Measurements from ENCODE around the gene ACTRT1. TPM values are rescaled to one million over a fixed set of nuclear protein-coding genes. Genes with fewer than 3 reads are reported as not detected.

Gene ACTRT1
- total RNA-seq, 4 donors from 2014 or later, result not detected

DNA sequence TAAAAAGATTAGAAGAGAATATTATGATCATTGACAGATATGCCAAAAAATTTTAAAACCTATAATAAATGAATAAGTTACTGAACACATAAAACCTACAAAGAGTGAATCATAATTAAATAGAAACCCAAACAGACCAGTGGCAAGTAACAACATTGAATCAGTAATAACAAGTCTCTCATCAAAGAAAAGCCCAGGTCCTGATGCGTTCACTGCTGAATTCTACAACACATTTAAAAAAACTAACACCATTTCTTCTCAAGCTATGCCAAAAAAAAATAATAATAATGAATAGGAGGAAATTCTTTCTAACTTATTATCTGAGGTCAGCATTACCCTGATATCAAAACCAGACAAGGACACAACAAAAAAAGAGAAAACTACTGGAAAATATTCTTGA lies 30.6 kb downstream of the ACTRT1 start:
- 73% methylated on average over 1 of the region's 1 CpG for WGBS
- Histone ChIP-seq H3K4me3 (no peak overlapping the region), H3K27ac (replicated peaks in 1 of 4) (no peak overlapping the region), H3K27me3 (no peaks in the 10 kb centered on the region), H3K4me1 (no peaks in the 10 kb centered on the region), H3K36me3 (no peaks in the 10 kb centered on the region), H3K9me3 (no peaks in the 10 kb centered on the region)
- TF ChIP-seq POLR2A (IDR thresholded peaks at IDR 0.05; ENCODE audit: low read depth) (no peak), EP300 (IDR thresholded peaks at IDR 0.05) (no peak), POLR2AphosphoS5 (IDR thresholded peaks at IDR 0.05) (no peak)
- TF ChIP-seq, protein P1, sequence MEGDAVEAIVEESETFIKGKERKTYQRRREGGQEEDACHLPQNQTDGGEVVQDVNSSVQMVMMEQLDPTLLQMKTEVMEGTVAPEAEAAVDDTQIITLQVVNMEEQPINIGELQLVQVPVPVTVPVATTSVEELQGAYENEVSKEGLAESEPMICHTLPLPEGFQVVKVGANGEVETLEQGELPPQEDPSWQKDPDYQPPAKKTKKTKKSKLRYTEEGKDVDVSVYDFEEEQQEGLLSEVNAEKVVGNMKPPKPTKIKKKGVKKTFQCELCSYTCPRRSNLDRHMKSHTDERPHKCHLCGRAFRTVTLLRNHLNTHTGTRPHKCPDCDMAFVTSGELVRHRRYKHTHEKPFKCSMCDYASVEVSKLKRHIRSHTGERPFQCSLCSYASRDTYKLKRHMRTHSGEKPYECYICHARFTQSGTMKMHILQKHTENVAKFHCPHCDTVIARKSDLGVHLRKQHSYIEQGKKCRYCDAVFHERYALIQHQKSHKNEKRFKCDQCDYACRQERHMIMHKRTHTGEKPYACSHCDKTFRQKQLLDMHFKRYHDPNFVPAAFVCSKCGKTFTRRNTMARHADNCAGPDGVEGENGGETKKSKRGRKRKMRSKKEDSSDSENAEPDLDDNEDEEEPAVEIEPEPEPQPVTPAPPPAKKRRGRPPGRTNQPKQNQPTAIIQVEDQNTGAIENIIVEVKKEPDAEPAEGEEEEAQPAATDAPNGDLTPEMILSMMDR (IDR thresholded peaks at IDR 0.05), result no peak
- intact Hi-C loops (cut with DNase I), result no loop called here
- DNase-seq (ENCODE audit: extremely low spot score), result no peak

DNA sequence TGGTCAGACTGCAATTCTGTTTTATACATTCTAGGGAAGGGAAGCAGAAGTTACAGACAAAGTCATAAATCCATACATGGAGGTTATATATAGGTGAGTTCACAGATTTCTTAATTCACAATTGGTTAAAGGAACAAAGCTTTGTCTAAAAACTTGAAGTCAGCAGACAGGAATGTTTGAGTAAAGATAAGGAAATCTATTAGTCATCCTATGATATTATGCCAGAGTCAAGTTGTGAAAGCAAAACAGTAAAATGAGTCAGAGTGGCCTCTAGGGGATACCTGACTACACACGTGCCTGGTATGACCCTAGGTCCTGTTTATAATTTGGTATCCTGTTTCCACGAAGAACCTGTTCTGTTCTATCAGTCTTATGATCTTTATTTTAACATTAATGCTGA lies 31.5 kb downstream of the ACTRT1 start:
- WGBS, result 26% methylated on average over 2 of the region's 2 CpGs
- H3K27ac ChIP-seq (replicated peaks in 1 of 4), result no peak overlapping the region

DNA sequence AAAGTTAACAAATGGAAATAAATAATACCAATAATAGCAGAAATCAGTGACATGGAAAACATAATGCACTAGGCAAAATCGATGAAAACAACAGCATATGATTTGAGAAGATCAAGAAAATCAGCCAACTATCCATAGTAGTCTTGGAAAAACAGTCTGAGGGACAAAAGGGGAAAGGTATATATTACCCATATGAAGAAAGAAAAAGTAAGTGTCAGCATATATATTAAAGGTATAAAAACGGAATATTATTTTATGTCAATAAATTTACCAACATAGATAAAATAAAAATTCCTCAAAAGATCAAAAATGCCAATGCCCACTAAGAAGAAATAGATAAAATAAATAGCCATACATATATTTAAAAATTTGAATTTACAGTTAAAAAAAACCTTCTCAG lies 33.0 kb downstream of the ACTRT1 start:
- Histone ChIP-seq H3K4me3 (no peak overlapping the region), H3K27me3 (no peaks in the 10 kb centered on the region), H3K27ac (replicated peaks in 1 of 4) (no peak overlapping the region), H3K36me3 (no peaks in the 10 kb centered on the region), H3K4me1 (no peaks in the 10 kb centered on the region), H3K9me3 (peaks cover 0 to 6% (median 0%) of the 10 kb centered on the region in 4 donors)
- DNase-seq (ENCODE audit: extremely low spot score), result no peak
- intact Hi-C loops (cut with DNase I), result no loop called here
- WGBS, result 66% methylated on average over 2 of the region's 2 CpGs
- TF ChIP-seq POLR2AphosphoS5 (IDR thresholded peaks at IDR 0.05) (no peak), EP300 (IDR thresholded peaks at IDR 0.05) (no peak), POLR2A (IDR thresholded peaks at IDR 0.05; ENCODE audit: low read depth) (no peak)
- TF ChIP-seq, protein P1 (IDR thresholded peaks at IDR 0.05), result no peak

More for the DNA sequence above, 31.5 kb downstream of the ACTRT1 start:
- H3K4me3 ChIP-seq, result no peak overlapping the region
- no peaks in the 10 kb centered on the region for H3K9me3 ChIP-seq
- no peak for DNase-seq (ENCODE audit: extremely low spot score)
- TF ChIP-seq EP300 (IDR thresholded peaks at IDR 0.05), result no peak
- TF ChIP-seq POLR2AphosphoS5 (IDR thresholded peaks at IDR 0.05), result no peak
- no peak for TF ChIP-seq POLR2A (IDR thresholded peaks at IDR 0.05; ENCODE audit: low read depth)
- TF ChIP-seq, protein P1 (IDR thresholded peaks at IDR 0.05), result no peak
- intact Hi-C loops (cut with DNase I), result no loop called here
- no peaks in the 10 kb centered on the region for H3K4me1 ChIP-seq
- no peaks in the 10 kb centered on the region for H3K27me3 ChIP-seq
- H3K36me3 ChIP-seq, result no peaks in the 10 kb centered on the region

DNA sequence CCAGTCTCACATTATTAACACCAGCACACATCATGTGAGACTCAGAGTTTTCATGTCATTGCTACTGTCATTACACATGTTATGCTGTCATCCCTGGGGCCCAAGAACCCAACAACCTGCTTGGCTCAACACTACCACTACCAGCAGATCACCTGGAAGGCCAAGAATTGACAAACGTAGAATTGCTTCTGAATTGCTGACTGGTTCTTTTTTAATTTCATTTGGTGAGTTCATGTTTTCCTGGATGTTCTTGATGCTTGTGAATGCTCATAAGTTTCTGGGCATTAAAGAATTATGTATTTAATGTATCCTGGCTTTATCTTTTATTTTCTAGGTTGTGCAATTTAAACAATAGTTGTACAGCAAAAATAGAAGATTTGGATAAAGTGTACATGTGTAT lies 40.2 kb downstream of the ACTRT1 start:
- intact Hi-C loops (cut with DNase I), result no loop called here
- Histone ChIP-seq H3K4me1 (no peaks in the 10 kb centered on the region), H3K27ac (replicated peaks in 1 of 4) (no peak overlapping the region), H3K4me3 (no peak overlapping the region), H3K9me3 (peaks cover 0 to 6% (median 0%) of the 10 kb centered on the region in 4 donors), H3K27me3 (no peaks in the 10 kb centered on the region), H3K36me3 (no peaks in the 10 kb centered on the region)
- no peak for DNase-seq (ENCODE audit: extremely low spot score)
- WGBS, result 73% methylated on average over 1 of the region's 1 CpG
- TF ChIP-seq, protein P1 (IDR thresholded peaks at IDR 0.05), result no peak
- TF ChIP-seq EP300 (IDR thresholded peaks at IDR 0.05) (no peak), POLR2AphosphoS5 (IDR thresholded peaks at IDR 0.05) (no peak), POLR2A (IDR thresholded peaks at IDR 0.05; ENCODE audit: low read depth) (no peak)

DNA sequence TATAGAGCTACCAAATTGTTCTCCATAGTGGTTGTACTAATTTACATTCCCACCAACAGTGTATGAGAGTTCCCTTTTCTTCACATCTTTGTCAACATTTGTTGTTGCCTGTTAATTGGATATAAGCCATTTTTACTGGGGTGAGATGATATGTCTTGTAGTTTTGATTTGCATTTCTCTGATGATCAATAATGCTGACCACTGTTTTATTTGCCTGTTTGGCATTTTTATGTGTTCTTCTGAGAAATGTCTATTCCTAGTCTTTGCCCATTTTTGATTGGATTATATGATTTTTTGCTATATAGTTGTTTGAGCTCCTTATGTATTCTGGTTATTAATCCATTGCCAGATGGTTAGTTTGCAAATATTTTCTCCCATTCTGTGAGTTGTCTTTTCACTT lies 44.3 kb downstream of the ACTRT1 start:
- no peaks in the 10 kb centered on the region for H3K27me3 ChIP-seq
- intact Hi-C loops (cut with DNase I), result no loop called here
- no peak overlapping the region for H3K4me3 ChIP-seq
- no peaks in the 10 kb centered on the region for H3K36me3 ChIP-seq
- no peak overlapping the region for H3K27ac ChIP-seq (replicated peaks in 1 of 4)
- no peaks in the 10 kb centered on the region for H3K4me1 ChIP-seq
- no peaks in the 10 kb centered on the region for H3K9me3 ChIP-seq
- TF ChIP-seq POLR2A (IDR thresholded peaks at IDR 0.05; ENCODE audit: low read depth), result no peak
- TF ChIP-seq, protein P1 (IDR thresholded peaks at IDR 0.05), result no peak
- TF ChIP-seq POLR2AphosphoS5 (IDR thresholded peaks at IDR 0.05), result no peak
- TF ChIP-seq EP300 (IDR thresholded peaks at IDR 0.05), result no peak
- DNase-seq (ENCODE audit: extremely low spot score), result no peak

All from esophagus muscularis mucosa (tissue), 4 donors.